22Rv1 (cell line): ENCODE data around the gene MT3.

Source experiments
- CTCF ChIP-seq: fragments of 450-650 bp; IDR thresholded peaks from 2 replicates; pipeline ENCODE4 v1.5.1; 2017; ENCODE audit warnings: mild to moderate bottlenecking
- ZFX ChIP-seq: fragments of 450-650 bp; IDR thresholded peaks from 2 replicates; pipeline ENCODE4 v1.6.1; 2017; ENCODE audit warnings: antibody characterized with exemption, borderline replicate concordance

- no peak for TF ChIP-seq CTCF
- no peak for TF ChIP-seq ZFX
Observed at GRCh38 chr16:56549744-56550385, 39.5 kb upstream of the MT3 start.
